HepG2 (cell line): ENCODE data around the gene ZWILCH. TPM values are rescaled to one million over a fixed set of nuclear protein-coding genes. Genes with fewer than 3 reads are reported as not detected.

Experiments used
- ELF4 ChIP-seq: sonication (generic); formaldehyde crosslinking; IDR thresholded peaks from 2 replicates; pipeline ENCODE4 v1.5.0; 2020; ENCODE audit warnings: missing genetic modification reagents, mild to moderate bottlenecking, moderate library complexity, borderline replicate concordance
- HNRNPH1 ChIP-seq: fragments of 200-400 bp; formaldehyde crosslinking; optimal IDR thresholded peaks from 2 replicates; pipeline ENCODE3; 2017; ENCODE audit warnings: mild to moderate bottlenecking, low read depth, low read length
- KMT2B ChIP-seq: IDR thresholded peaks from 2 replicates; pipeline ENCODE4 v1.6.1; 2016; ENCODE audit warnings: missing genetic modification reagents, missing compliant biosample characterization
- MTA3 ChIP-seq: sonication (generic); formaldehyde crosslinking; IDR thresholded peaks from 2 replicates; pipeline ENCODE4 v1.4.0; 2020; ENCODE audit warnings: missing genetic modification reagents
- PAXIP1 ChIP-seq: sonication (generic); formaldehyde crosslinking; conservative IDR thresholded peaks from 2 replicates; pipeline ENCODE4 v1.4.0; 2020; ENCODE audit warnings: mild to moderate bottlenecking, missing genetic modification reagents, moderate library complexity
- PHB2 ChIP-seq: fragments of 450-650 bp; IDR thresholded peaks from 2 replicates; pipeline ENCODE4 v1.6.1; 2018; ENCODE audit not compliant: partially characterized antibody
- RBFOX2 ChIP-seq: fragments of 200-400 bp; formaldehyde crosslinking; IDR thresholded peaks from 2 replicates; pipeline ENCODE4 v1.6.1; 2017; ENCODE audit warnings: low read depth, mild to moderate bottlenecking, low read length
- SETDB1 ChIP-seq: sonication (generic); formaldehyde crosslinking; IDR thresholded peaks from 2 replicates; pipeline ENCODE4 v1.5.1; 2020; ENCODE audit warnings: missing genetic modification reagents, mild to moderate bottlenecking, borderline replicate concordance
- TOE1 ChIP-seq: sonication (generic); formaldehyde crosslinking; IDR thresholded peaks from 2 replicates; pipeline ENCODE4 v1.4.0; 2020; ENCODE audit warnings: mild to moderate bottlenecking, missing genetic modification reagents
- YEATS4 ChIP-seq: sonication (generic); formaldehyde crosslinking; IDR thresholded peaks from 2 replicates; pipeline ENCODE4 v1.4.0; 2020; ENCODE audit warnings: missing genetic modification reagents, borderline replicate concordance
- ZMYM4 ChIP-seq: sonication (generic); formaldehyde crosslinking; IDR thresholded peaks from 2 replicates; pipeline ENCODE4 v1.8.1; 2023; ENCODE audit warnings: mild to moderate bottlenecking, missing genetic modification reagents
- ZNF136 ChIP-seq: sonication (generic); formaldehyde crosslinking; IDR thresholded peaks from 2 replicates; pipeline ENCODE4 v1.8.1; 2022; ENCODE audit warnings: low read depth, mild to moderate bottlenecking, moderate library complexity, missing genetic modification reagents
- ZNF138 ChIP-seq: sonication (generic); formaldehyde crosslinking; IDR thresholded peaks from 2 replicates; pipeline ENCODE4 v1.5.0; 2020; ENCODE audit warnings: mild to moderate bottlenecking, low read depth, missing genetic modification reagents
- ZNF296 ChIP-seq: sonication (generic); formaldehyde crosslinking; conservative IDR thresholded peaks from 2 replicates; pipeline ENCODE4 v1.5.0; 2020; ENCODE audit warnings: mild to moderate bottlenecking, missing genetic modification reagents
- ZNF350 ChIP-seq: sonication (generic); formaldehyde crosslinking; IDR thresholded peaks from 2 replicates; pipeline ENCODE4 v1.4.0; 2020; ENCODE audit warnings: mild to moderate bottlenecking, low read depth, missing genetic modification reagents, borderline replicate concordance
- ZNF407 ChIP-seq: sonication (generic); formaldehyde crosslinking; IDR thresholded peaks from one replicate; pipeline ENCODE4 v1.5.1; 2020; ENCODE audit warnings: mild to moderate bottlenecking, missing genetic modification reagents; ENCODE audit errors: not compliant biosample characterization
- ZNF724P ChIP-seq: sonication (generic); formaldehyde crosslinking; IDR thresholded peaks from 2 replicates; pipeline ENCODE4 v1.8.0; 2022; ENCODE audit warnings: missing genetic modification reagents, borderline replicate concordance
- polyA plus RNA-seq, 8 experiments: library from polyadenylated mRNA; depleted of rRNA in 3 of 8; stranded (reverse) in 7 of 8; unstranded in 1 of 8; fragments of >200 nt; fragmentation: Illumina TruSeq in 4 of 8; extraction: Trizol in 4 of 8; gene quantifications; 2 replicates each; pipeline versions ENCODE4 v1.2.1 to v1.2.3, GENCODE V29; 2011 to 2016; ENCODE audit warnings: low read depth in 4 of 8, missing spikeins in 1 of 8, mixed read lengths in 1 of 8; ENCODE audit not compliant: insufficient read depth in 1 of 8
- total RNA-seq, 5 experiments: library from RNA; depleted of rRNA; stranded (reverse); fragments of >200 nt; fragmentation: Illumina TruSeq; extraction: Trizol; gene quantifications; 2 replicates each; pipeline ENCODE4 v1.2.3, GENCODE V29; 2016; ENCODE audit warnings: low read depth in 1 of 5

ZWILCH gene
- total and polyA plus RNA-seq, 2 of the 13 experiments (the other 11 are each of a cell fraction or from before 2014, with no cell fraction given): 9.5 to 27.8 TPM

- TF ChIP-seq SETDB1 (CRISPR knock-in tag) (no peak), ELF4 (CRISPR knock-in tag) (peak; percentile 88), TOE1 (CRISPR knock-in tag) (peak; percentile 28; the same call in 1 of the 2 replicates), PAXIP1 (peak; percentile 41; the same call in 1 of the 2 replicates), ZNF136 (CRISPR knock-in tag) (no peak), ZNF407 (CRISPR knock-in tag) (peak; percentile 29), HNRNPH1 (peak; percentile 35), PHB2 (no peak), ZNF296 (CRISPR knock-in tag) (no peak), ZNF350 (CRISPR knock-in tag) (peak; percentile 86; the same call in 1 of the 2 replicates), ZMYM4 (CRISPR knock-in tag) (peak; percentile 96), KMT2B (CRISPR knock-in tag) (peak; percentile 89), ZNF724P (CRISPR knock-in tag) (peak; percentile 38; the same call in 1 of the 2 replicates), MTA3 (CRISPR knock-in tag) (no peak), RBFOX2 (peak; percentile 98), YEATS4 (CRISPR knock-in tag) (peak; percentile 69; the same call in 1 of the 2 replicates), ZNF138 (CRISPR knock-in tag) (no peak)
Observed at GRCh38 chr15:66497502-66498455, 7.3 kb upstream of the ZWILCH start, which contains the start of gene SNAPC5 (continued).
